GM12892 (cell line): Measurements from ENCODE around the gene RBKS.

Source experiments
- POLR2A ChIP-seq: IDR thresholded peaks from 2 replicates; pipeline ENCODE4 v1.6.1; 2011; ENCODE audit warnings: low read depth, low read length, control low read depth
- POLR2AphosphoS5 ChIP-seq: IDR thresholded peaks from 2 replicates; pipeline ENCODE4 v1.6.1; 2011; ENCODE audit warnings: low read depth, low read length, control low read depth
- TAF1 ChIP-seq: IDR thresholded peaks from 2 replicates; pipeline ENCODE4 v1.6.1; 2011; ENCODE audit warnings: low read depth, mild to moderate bottlenecking, control low read depth, low read length, borderline replicate concordance

- TF ChIP-seq POLR2A (no peak), POLR2AphosphoS5 (no peak), TAF1 (no peak)
These were observed 2.4 kb downstream of the RBKS start for GRCh38 chr2:27887830-27888229.
